HG02588 (cell line): Measurements from ENCODE around the gene TMC8.
"Not testable (repeated sequence)": the region's sequence is repeated elsewhere in the genome, so short reads cannot be mapped to it uniquely, and the experiment has no call there.

Experiments used
- ATAC-seq: cut with Tn5 transposase; IDR thresholded peaks from one replicate; pipeline ENCODE4 v1.9.1; 2021; ENCODE audit warnings: mild to moderate bottlenecking, moderate library complexity; ENCODE audit not compliant: unreplicated experiment

Gene TMC8

GRCh38 chr17:78147315-78147998 lies 16.9 kb downstream of the TMC8 start:
- peak; percentile 43 for ATAC-seq

GRCh38 chr17:78148286-78149016 lies 17.9 kb downstream of the TMC8 start:
- ATAC-seq = no peak

DNA sequence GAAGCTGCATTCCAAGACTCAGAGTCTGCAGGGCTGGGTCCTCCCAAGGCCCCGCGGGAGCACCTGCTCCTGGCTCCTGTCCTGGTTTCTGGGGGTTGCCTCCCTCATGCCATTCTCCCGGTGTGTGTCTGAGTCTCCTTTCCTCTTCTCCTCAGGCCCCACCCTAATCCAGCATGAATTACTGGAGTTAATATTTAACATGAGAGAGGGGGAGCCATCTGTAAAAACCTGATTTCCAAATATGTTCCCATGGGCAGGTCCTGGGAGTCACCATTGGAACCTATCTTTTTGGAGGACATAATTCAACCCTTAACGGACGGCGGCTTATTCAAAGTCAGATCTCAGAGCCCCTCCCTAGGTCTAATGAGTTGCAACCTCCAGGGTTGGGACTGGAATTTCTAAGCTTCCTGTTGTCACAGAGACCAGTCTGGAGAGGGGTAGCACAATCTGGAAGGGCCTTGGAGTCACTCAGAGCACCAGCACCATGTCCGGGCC lies 21.0 kb downstream of the TMC8 start:
- ATAC-seq = no peak

GRCh38 chr17:78154903-78155811 lies 24.6 kb downstream of the TMC8 start:
- ATAC-seq = peak; percentile 47

DNA sequence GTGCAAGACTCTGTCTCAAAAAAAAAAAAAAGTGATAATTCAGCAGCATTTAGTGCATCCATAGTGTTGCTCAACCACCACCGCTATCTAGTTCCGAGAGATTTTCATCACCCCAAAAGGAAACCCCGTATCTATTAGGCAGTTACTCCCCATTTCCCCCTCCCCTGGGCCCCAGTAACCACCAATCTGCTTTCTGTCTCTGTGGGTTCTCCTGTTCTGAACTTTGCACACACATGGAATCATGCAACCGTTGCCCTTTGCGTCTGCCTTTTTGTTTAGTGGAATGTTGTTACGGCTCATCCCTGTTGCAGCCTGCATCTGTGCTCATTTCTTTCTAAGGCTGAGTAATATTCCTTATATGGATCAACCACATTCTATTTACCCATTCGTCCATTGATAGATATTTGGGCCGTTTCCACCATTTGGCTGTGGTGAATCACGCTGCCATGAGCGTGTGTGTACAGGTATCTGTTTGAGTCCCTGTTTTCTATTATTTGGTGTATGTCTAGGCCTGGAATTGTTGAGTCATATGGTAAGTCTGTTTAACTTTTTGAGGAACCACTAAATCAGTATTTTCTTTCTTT lies 29.1 kb downstream of the TMC8 start:
- no peak for ATAC-seq

GRCh38 chr17:78163881-78164747 lies 33.5 kb downstream of the TMC8 start:
- ATAC-seq = no peak

DNA sequence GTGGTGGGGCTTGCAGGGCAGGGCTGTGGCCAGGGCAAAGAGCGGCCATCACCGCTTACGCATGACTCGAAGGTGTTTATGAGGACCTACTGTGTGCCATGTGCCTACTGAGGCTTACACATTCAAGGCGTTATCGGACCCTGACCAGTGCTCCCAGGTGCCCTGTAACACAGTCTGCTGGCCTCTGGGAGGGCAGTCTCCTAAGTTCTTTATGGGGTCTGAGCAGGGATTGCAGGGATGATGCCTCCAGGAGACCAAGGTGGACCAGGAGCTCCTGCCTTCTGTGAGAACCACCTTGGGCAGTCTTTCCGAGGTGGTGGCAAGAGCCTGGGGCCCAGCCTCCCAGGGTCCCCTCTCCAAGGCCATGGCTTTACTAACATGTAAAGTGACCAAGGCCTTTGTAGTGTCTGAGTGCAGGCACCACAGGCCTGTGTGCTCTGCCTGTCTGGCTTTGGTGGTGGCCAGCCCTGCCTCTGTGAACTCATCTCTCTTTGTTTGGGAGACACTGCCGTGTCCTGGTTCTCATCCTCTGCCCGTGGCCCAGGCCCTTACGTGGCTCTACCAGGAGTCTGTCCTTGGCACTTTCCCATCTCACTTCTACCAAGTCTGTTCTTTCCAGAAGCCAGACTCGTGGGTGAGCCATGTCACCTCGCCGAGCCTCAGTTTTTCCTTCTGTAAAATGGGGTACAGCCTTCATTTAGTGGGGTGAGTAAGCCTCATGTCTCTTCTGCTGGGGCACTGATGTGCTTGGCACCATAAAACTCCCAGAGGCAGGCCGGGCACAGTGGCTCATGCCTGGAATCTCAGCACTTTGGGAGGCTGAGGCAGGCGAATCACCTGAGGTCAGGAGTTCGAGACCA lies 34.4 kb downstream of the TMC8 start:
- no peak for ATAC-seq

GRCh38 chr17:78166416-78166815 lies 35.8 kb downstream of the TMC8 start:
- no peak for ATAC-seq

GRCh38 chr17:78168242-78168902 lies 37.8 kb downstream of the TMC8 start, which contains the start of gene SYNGR2:
TSS of gene SYNGR2 (plus strand) at chr17:78168581. CDS start at chr17:78168617, 36 bp downstream.
- ATAC-seq = peak; percentile 44

DNA sequence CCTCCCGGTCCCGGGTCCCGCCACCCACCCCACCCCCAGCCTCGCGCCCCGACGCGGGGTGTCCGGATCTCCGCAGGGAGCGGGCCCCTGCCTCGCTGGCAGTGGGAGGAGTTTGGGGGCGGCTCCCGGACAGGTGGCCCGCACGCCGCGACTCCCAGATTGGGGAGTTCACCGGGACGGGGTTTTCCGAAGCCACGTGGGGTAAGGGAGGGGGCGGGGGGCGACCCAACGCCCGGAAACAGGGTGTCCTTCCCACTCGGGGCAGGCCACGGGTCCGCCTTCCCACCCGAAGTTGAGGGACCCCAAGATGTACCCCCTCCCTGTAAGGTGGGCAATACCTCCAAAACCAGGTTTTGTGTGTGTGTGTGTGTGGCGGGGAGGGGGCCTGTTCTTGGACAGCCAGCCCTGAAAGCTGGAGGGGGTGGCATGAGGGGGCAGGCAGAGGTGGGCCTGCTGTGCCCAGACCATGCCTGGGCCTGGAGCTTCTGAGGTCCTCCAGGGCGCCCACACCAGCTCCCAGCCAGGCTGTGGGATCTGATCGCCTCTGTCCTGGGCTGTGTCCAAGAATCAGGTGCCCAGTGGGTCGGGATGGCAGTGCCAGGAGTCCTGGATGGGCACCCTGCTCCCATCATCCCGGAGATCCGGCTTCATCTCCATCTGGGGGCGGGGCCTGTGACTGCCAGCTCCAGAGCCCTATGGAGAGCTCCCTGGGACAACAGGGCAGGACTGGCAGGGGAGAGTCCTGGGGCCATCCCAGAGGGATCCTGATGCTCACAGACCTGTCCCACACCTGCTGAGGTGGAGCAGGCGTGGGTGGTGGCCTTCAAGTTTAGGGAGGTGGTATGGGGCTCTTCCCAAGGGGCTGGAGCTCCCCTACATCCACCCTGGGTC lies 38.6 kb downstream of the TMC8 start:
- ATAC-seq = peak; percentile 26

- no peak for ATAC-seq
These were observed 40.4 kb downstream of the TMC8 start for GRCh38 chr17:78170692-78171590.

GRCh38 chr17:78171591-78172248 lies 41.1 kb downstream of the TMC8 start:
- ATAC-seq = not testable (repeated sequence)

DNA sequence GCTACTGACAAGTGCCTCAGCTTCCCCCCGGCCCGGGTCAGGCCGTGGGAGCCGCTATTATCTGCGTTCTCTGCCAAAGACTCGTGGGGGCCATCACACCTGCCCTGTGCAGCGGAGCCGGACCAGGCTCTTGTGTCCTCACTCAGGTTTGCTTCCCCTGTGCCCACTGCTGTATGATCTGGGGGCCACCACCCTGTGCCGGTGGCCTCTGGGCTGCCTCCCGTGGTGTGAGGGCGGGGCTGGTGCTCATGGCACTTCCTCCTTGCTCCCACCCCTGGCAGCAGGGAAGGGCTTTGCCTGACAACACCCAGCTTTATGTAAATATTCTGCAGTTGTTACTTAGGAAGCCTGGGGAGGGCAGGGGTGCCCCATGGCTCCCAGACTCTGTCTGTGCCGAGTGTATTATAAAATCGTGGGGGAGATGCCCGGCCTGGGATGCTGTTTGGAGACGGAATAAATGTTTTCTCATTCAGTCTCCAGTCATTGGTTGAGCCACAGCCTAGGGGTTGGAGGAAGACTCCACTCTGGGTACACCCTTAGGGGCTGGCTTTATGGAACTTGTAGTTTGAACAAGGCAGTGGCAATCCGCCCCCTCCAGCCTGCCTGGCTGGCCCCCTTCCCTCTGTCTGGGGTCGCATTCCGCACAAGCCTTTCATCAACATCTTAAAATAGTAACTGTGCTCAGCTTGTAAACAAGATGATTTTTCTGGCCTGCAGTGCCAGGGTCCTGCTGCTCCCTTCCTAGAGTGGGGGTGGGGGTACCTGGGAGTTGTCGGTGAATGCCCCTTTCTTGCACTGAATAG lies 41.9 kb downstream of the TMC8 start:
- no peak for ATAC-seq

GRCh38 chr17:78173097-78173715 lies 42.6 kb downstream of the TMC8 start:
- no peak for ATAC-seq
